Natural killer cell (primary cell): ENCODE results near the gene ST6GAL1. TPM values are rescaled to one million over a fixed set of nuclear protein-coding genes. Genes with fewer than 3 reads are reported as not detected.

ENCODE experiments used
- ATAC-seq, 3 donors: fragments of 150-1000 bp in 2 of 3; fragments of 200-7000 bp in 1 of 3; cut with Tn5 transposase; 1 replicate in 1 of 3; 2 replicates in 2 of 3; pipeline ENCODE4 v1.10.0; 2021; ENCODE audit warnings: mild to moderate bottlenecking in 2 of 3, moderate library complexity in 2 of 3
- DNase-seq, 2 donors: peaks; one replicate each; pipeline versions ENCODE4 v3.0.0 to v3.0.0-alpha.2; 2013 to 2021; ENCODE audit warnings: mixed read lengths in 1 of 2
- H3K27ac ChIP-seq: one replicate; pipeline ENCODE4 v1.5.1; 2013; ENCODE audit warnings: mild to moderate bottlenecking, low read length
- H3K27me3 ChIP-seq: one replicate; pipeline ENCODE4 v1.6.1; 2013; ENCODE audit warnings: low read length; ENCODE audit not compliant: control insufficient read depth, insufficient read depth
- H3K36me3 ChIP-seq: one replicate; pipeline ENCODE4 v1.6.1; 2013; ENCODE audit warnings: low read length; ENCODE audit not compliant: control insufficient read depth, insufficient read depth
- H3K4me1 ChIP-seq: one replicate; pipeline ENCODE4 v1.6.1; 2013; ENCODE audit warnings: low read length; ENCODE audit not compliant: control insufficient read depth, insufficient read depth
- H3K4me3 ChIP-seq: one replicate; pipeline ENCODE4 v1.5.1; 2013; ENCODE audit warnings: low read length
- H3K9me3 ChIP-seq: one replicate; pipeline ENCODE4 v1.6.1; 2013; ENCODE audit warnings: low read length; ENCODE audit not compliant: control insufficient read depth, insufficient read depth
- H3K27ac Mint-ChIP-seq, 2 donors: one replicate each; pipeline ENCODE4 v1.8.0; 2022; ENCODE audit warnings: mild to moderate bottlenecking in 2 of 2, mixed read lengths in 2 of 2, moderate library complexity in 1 of 2
- H3K27me3 Mint-ChIP-seq, 2 donors: one replicate each; pipeline ENCODE4 v1.8.0; 2022; ENCODE audit warnings: low read depth in 2 of 2, mixed read lengths in 2 of 2
- H3K36me3 Mint-ChIP-seq: one replicate; pipeline ENCODE4 v1.8.0; 2022; ENCODE audit warnings: mixed read lengths
- H3K4me1 Mint-ChIP-seq, 2 donors: one replicate each; pipeline ENCODE4 v1.8.0; 2022; ENCODE audit warnings: mixed read lengths in 2 of 2
- H3K4me3 Mint-ChIP-seq: one replicate; pipeline ENCODE4 v1.8.0; 2022; ENCODE audit warnings: mild to moderate bottlenecking, moderate library complexity, mixed read lengths
- H3K9me3 Mint-ChIP-seq, 2 donors: one replicate each; pipeline ENCODE4 v1.8.0; 2022; ENCODE audit warnings: mixed read lengths in 2 of 2
- WGBS: methylation state at CpG from one replicate; pipeline ENCODE4 v1.1.7; 2013; ENCODE audit warnings: missing lambda C conversion rate; ENCODE audit not compliant: insufficient coverage; 5-methylcytosine and 5-hydroxymethylcytosine counted together
- intact Hi-C: fragments of 100-400 bp; cut with micrococcal nuclease; formaldehyde crosslinking; loops from one replicate; pipeline ENCODE4 v1.14.2; 2022
- total RNA-seq, 4 donors: library from RNA; stranded (reverse); fragments of 120-200 nt in 1 of 4; gene quantifications; one replicate each; pipeline versions ENCODE4 v1.2.3 to v1.2.4, GENCODE V29; 2013 to 2022
- TF ChIP-seq, protein P1 (sequence below): fragments of 200-600 bp; IDR thresholded peaks from one replicate; pipeline ENCODE4 v1.8.0; 2022; ENCODE audit warnings: antibody characterized with exemption

The ST6GAL1 gene
- total RNA-seq, 3 donors from 2014 or later (not counting 1 experiment from before 2014, with no cell fraction given) = 121 to 182 (median 146) TPM

DNA sequence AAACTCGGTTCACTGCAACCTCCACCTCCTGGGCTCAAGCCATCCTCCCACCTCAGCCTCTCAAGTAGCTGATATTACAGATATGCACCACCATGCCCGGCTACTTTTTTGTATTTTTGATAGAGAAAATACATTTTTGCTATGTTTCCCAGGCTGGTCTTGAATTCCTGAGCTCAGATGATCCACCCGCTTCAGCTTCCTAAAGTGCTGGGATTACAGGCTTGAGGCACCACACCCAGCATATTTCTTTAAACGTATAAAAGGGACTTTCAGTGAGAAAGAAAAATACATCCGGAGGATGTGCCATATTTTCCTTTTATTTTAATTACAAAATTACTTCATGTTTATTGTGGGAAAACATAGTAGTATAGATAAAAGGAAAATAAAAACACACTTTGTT is 153.8 kb downstream of the ST6GAL1 start:
- H3K9me3 Mint-ChIP-seq = peaks cover 4 to 5% of the 10 kb centered on the region in 2 donors
- TF ChIP-seq, protein P1, sequence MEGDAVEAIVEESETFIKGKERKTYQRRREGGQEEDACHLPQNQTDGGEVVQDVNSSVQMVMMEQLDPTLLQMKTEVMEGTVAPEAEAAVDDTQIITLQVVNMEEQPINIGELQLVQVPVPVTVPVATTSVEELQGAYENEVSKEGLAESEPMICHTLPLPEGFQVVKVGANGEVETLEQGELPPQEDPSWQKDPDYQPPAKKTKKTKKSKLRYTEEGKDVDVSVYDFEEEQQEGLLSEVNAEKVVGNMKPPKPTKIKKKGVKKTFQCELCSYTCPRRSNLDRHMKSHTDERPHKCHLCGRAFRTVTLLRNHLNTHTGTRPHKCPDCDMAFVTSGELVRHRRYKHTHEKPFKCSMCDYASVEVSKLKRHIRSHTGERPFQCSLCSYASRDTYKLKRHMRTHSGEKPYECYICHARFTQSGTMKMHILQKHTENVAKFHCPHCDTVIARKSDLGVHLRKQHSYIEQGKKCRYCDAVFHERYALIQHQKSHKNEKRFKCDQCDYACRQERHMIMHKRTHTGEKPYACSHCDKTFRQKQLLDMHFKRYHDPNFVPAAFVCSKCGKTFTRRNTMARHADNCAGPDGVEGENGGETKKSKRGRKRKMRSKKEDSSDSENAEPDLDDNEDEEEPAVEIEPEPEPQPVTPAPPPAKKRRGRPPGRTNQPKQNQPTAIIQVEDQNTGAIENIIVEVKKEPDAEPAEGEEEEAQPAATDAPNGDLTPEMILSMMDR = no peak
- peaks cover 12% of the 10 kb centered on the region for H3K36me3 Mint-ChIP-seq
- Histone ChIP-seq H3K27ac (no peak overlapping the region), H3K36me3 (no peaks in the 10 kb centered on the region), H3K27me3 (no peaks in the 10 kb centered on the region), H3K9me3 (peaks cover 3% of the 10 kb centered on the region), H3K4me3 (no peak overlapping the region), H3K4me1 (peaks cover 3% of the 10 kb centered on the region)
- intact Hi-C loops = no loop called here
- H3K4me1 Mint-ChIP-seq = peaks cover 0 to 5% of the 10 kb centered on the region in 2 donors
- 98% methylated on average over 4 of the region's 5 CpGs for WGBS
- DNase-seq = no peak
- ATAC-seq = no peak
- H3K27ac Mint-ChIP-seq = no peak overlapping the region
- no peak overlapping the region for H3K4me3 Mint-ChIP-seq
- no peaks in the 10 kb centered on the region for H3K27me3 Mint-ChIP-seq

GRCh38 chr3:187084580-187084979 is 154.3 kb downstream of the ST6GAL1 start:
- DNase-seq (no peak), ATAC-seq (no peak)
- Mint-ChIP-seq H3K4me3 (no peak overlapping the region), H3K27me3 (no peaks in the 10 kb centered on the region), H3K4me1 (peaks cover 0 to 4% of the 10 kb centered on the region in 2 donors), H3K9me3 (peaks cover 4 to 5% of the 10 kb centered on the region in 2 donors), H3K36me3 (peaks cover 17% of the 10 kb centered on the region), H3K27ac (no peak overlapping the region)
- WGBS = 90% methylated on average over 2 of the region's 2 CpGs
- H3K27me3 ChIP-seq = no peaks in the 10 kb centered on the region
- intact Hi-C loops = no loop called here
- peaks cover 3% of the 10 kb centered on the region for H3K9me3 ChIP-seq
- no peak overlapping the region for H3K27ac ChIP-seq
- TF ChIP-seq, protein P1 = no peak
- H3K4me1 ChIP-seq = peaks cover 3% of the 10 kb centered on the region
- no peaks in the 10 kb centered on the region for H3K36me3 ChIP-seq
- no peak overlapping the region for H3K4me3 ChIP-seq

GRCh38 chr3:187085021-187085666 is 154.8 kb downstream of the ST6GAL1 start:
- no peak overlapping the region for H3K4me3 Mint-ChIP-seq
- H3K27ac ChIP-seq = no peak overlapping the region
- ATAC-seq = no peak

More at GRCh38 chr3:187085021-187085666, 154.8 kb downstream of the ST6GAL1 start:
- peaks cover 4 to 5% of the 10 kb centered on the region in 2 donors for H3K9me3 Mint-ChIP-seq
- Histone ChIP-seq H3K27me3 (no peaks in the 10 kb centered on the region), H3K9me3 (peaks cover 3% of the 10 kb centered on the region), H3K36me3 (no peaks in the 10 kb centered on the region), H3K4me3 (no peak overlapping the region), H3K4me1 (peaks cover 3% of the 10 kb centered on the region)
- DNase-seq = no peak
- no peaks in the 10 kb centered on the region for H3K4me1 Mint-ChIP-seq
- no peaks in the 10 kb centered on the region for H3K27me3 Mint-ChIP-seq
- 93% methylated on average over 5 of the region's 5 CpGs for WGBS
- H3K27ac Mint-ChIP-seq = no peak overlapping the region
- TF ChIP-seq, protein P1 = no peak
- peaks cover 20% of the 10 kb centered on the region for H3K36me3 Mint-ChIP-seq
- intact Hi-C loops = no loop called here
